ENCODE data around the gene OR2F2. TPM values are rescaled to one million over a fixed set of nuclear protein-coding genes. Genes with fewer than 3 reads are reported as not detected.

OR2F2 gene
- polyA plus RNA-seq (2013, experiment 1 of 2), result not detected
- not detected for polyA plus RNA-seq (2013, experiment 2 of 2)

- no peaks in the 10 kb centered on the region for H3K4me1 ChIP-seq (ENCODE audit: insufficient read depth, low read length)
- no peaks in the 10 kb centered on the region for H3K9me3 ChIP-seq (ENCODE audit: insufficient read depth, low read depth, low read length)
- 96% methylated on average over 3 of the region's 3 CpGs for WGBS
- no peaks in the 10 kb centered on the region for H3K27me3 ChIP-seq (ENCODE audit: insufficient read depth, low read length)
- no peak within 1 kb of the TSS for H3K4me3 ChIP-seq (ENCODE audit: low read length)
- H3K9ac ChIP-seq (ENCODE audit: low read depth, low read length), result no peak within 1 kb of the TSS
- no peak within 1 kb of the TSS for H3K27ac ChIP-seq (ENCODE audit: low read depth, low read length)
- no peaks in the 10 kb centered on the region for H3K36me3 ChIP-seq (ENCODE audit: insufficient read depth, low read length)
Measured at GRCh38 chr7:143934526-143935325, at the start of gene OR2F2. Gene OR2F2, plus strand, starts transcription at chr7:143935233. Its CDS starts 0 bp downstream, at chr7:143935233.

GRCh38 chr7:143885951-143886350, 49.1 kb upstream of the OR2F2 start:
- H3K9ac ChIP-seq (ENCODE audit: low read depth, low read length), result no peak overlapping the region
- peaks cover 20% of the 10 kb centered on the region for H3K4me1 ChIP-seq (ENCODE audit: insufficient read depth, low read length)
- 79% methylated on average over 3 of the region's 3 CpGs for WGBS
- H3K36me3 ChIP-seq (ENCODE audit: insufficient read depth, low read length), result peaks cover 8% of the 10 kb centered on the region
- H3K27ac ChIP-seq (ENCODE audit: low read depth, low read length), result peak overlapping the region; percentile 17; the same call in 1 of the 2 replicates
- 0 out of 2 replicates have a peak overlapping the region, but pooled peaks have one; percentile 92 for H3K4me3 ChIP-seq (ENCODE audit: low read length)
- H3K9me3 ChIP-seq (ENCODE audit: insufficient read depth, low read depth, low read length), result peaks cover 7% of the 10 kb centered on the region; the same call in 1 of the 2 replicates
- peaks cover 2% of the 10 kb centered on the region; the same call in 1 of the 2 replicates for H3K27me3 ChIP-seq (ENCODE audit: insufficient read depth, low read length)

- H3K27ac ChIP-seq (ENCODE audit: low read depth, low read length), result no peak overlapping the region
- H3K4me1 ChIP-seq (ENCODE audit: insufficient read depth, low read length), result peaks cover 15% of the 10 kb centered on the region; the same call in 1 of the 2 replicates
- no peak overlapping the region for H3K9ac ChIP-seq (ENCODE audit: low read depth, low read length)
- H3K36me3 ChIP-seq (ENCODE audit: insufficient read depth, low read length), result peaks cover 8% of the 10 kb centered on the region
- H3K4me3 ChIP-seq (ENCODE audit: low read length), result no peak overlapping the region
- WGBS, result 89% methylated on average over 2 of the region's 6 CpGs
- peaks cover 2% of the 10 kb centered on the region; the same call in 1 of the 2 replicates for H3K27me3 ChIP-seq (ENCODE audit: insufficient read depth, low read length)
- H3K9me3 ChIP-seq (ENCODE audit: insufficient read depth, low read depth, low read length), result peaks cover 9% of the 10 kb centered on the region; the same call in 1 of the 2 replicates
Measured at GRCh38 chr7:143886826-143887477, 48.1 kb upstream of the OR2F2 start.

GRCh38 chr7:143889068-143889467, 46.0 kb upstream of the OR2F2 start:
- Histone ChIP-seq H3K27me3 (ENCODE audit: insufficient read depth, low read length) (no peaks in the 10 kb centered on the region), H3K27ac (ENCODE audit: low read depth, low read length) (no peak overlapping the region)
- 95% methylated on average over 2 of the region's 2 CpGs for WGBS

GRCh38 chr7:143890558-143890957, 44.5 kb upstream of the OR2F2 start:
- Histone ChIP-seq H3K4me1 (ENCODE audit: insufficient read depth, low read length) (peaks cover 6% of the 10 kb centered on the region; the same call in 1 of the 2 replicates), H3K9ac (ENCODE audit: low read depth, low read length) (no peak overlapping the region), H3K27me3 (ENCODE audit: insufficient read depth, low read length) (no peaks in the 10 kb centered on the region), H3K4me3 (ENCODE audit: low read length) (no peak overlapping the region), H3K9me3 (ENCODE audit: insufficient read depth, low read depth, low read length) (peaks cover 9% of the 10 kb centered on the region; the same call in 1 of the 2 replicates), H3K27ac (ENCODE audit: low read depth, low read length) (no peak overlapping the region), H3K36me3 (ENCODE audit: insufficient read depth, low read length) (peaks cover 11% of the 10 kb centered on the region)
- WGBS, result 95% methylated on average over 2 of the region's 2 CpGs

More at GRCh38 chr7:143889068-143889467, 46.0 kb upstream of the OR2F2 start:
- no peak overlapping the region for H3K9ac ChIP-seq (ENCODE audit: low read depth, low read length)
- H3K4me1 ChIP-seq (ENCODE audit: insufficient read depth, low read length), result peaks cover 12% of the 10 kb centered on the region; the same call in 1 of the 2 replicates
- no peak overlapping the region for H3K4me3 ChIP-seq (ENCODE audit: low read length)
- peaks cover 8% of the 10 kb centered on the region for H3K36me3 ChIP-seq (ENCODE audit: insufficient read depth, low read length)
- peaks cover 9% of the 10 kb centered on the region; the same call in 1 of the 2 replicates for H3K9me3 ChIP-seq (ENCODE audit: insufficient read depth, low read depth, low read length)

GRCh38 chr7:143891457-143891856, 43.6 kb upstream of the OR2F2 start:
- Histone ChIP-seq H3K9ac (ENCODE audit: low read depth, low read length) (no peak overlapping the region), H3K27me3 (ENCODE audit: insufficient read depth, low read length) (no peaks in the 10 kb centered on the region), H3K9me3 (ENCODE audit: insufficient read depth, low read depth, low read length) (peaks cover 9% of the 10 kb centered on the region; the same call in 1 of the 2 replicates), H3K4me1 (ENCODE audit: insufficient read depth, low read length) (peaks cover 5% of the 10 kb centered on the region), H3K4me3 (ENCODE audit: low read length) (no peak overlapping the region), H3K27ac (ENCODE audit: low read depth, low read length) (no peak overlapping the region), H3K36me3 (ENCODE audit: insufficient read depth, low read length) (peaks cover 11% of the 10 kb centered on the region)
- 100% methylated on average over 2 of the region's 2 CpGs for WGBS

GRCh38 chr7:143892527-143893300, 42.3 kb upstream of the OR2F2 start:
- H3K4me3 ChIP-seq (ENCODE audit: low read length), result no peak overlapping the region

GRCh38 chr7:143896667-143897066, 38.4 kb upstream of the OR2F2 start:
- H3K27me3 ChIP-seq (ENCODE audit: insufficient read depth, low read length), result no peaks in the 10 kb centered on the region
- no peaks in the 10 kb centered on the region for H3K9me3 ChIP-seq (ENCODE audit: insufficient read depth, low read depth, low read length)
- H3K27ac ChIP-seq (ENCODE audit: low read depth, low read length), result no peak overlapping the region
- 0 out of 2 replicates have a peak, but pooled peaks cover 2% of the 10 kb centered on the region for H3K36me3 ChIP-seq (ENCODE audit: insufficient read depth, low read length)
- H3K4me1 ChIP-seq (ENCODE audit: insufficient read depth, low read length), result peaks cover 21% of the 10 kb centered on the region
- no peak overlapping the region for H3K4me3 ChIP-seq (ENCODE audit: low read length)
- no peak overlapping the region for H3K9ac ChIP-seq (ENCODE audit: low read depth, low read length)

More at GRCh38 chr7:143892527-143893300, 42.3 kb upstream of the OR2F2 start:
- Histone ChIP-seq H3K4me1 (ENCODE audit: insufficient read depth, low read length) (peaks cover 5% of the 10 kb centered on the region), H3K9ac (ENCODE audit: low read depth, low read length) (no peak overlapping the region), H3K27me3 (ENCODE audit: insufficient read depth, low read length) (no peaks in the 10 kb centered on the region), H3K27ac (ENCODE audit: low read depth, low read length) (no peak overlapping the region), H3K9me3 (ENCODE audit: insufficient read depth, low read depth, low read length) (peaks cover 9% of the 10 kb centered on the region; the same call in 1 of the 2 replicates), H3K36me3 (ENCODE audit: insufficient read depth, low read length) (peaks cover 11% of the 10 kb centered on the region)
- WGBS, result 42% methylated on average over 3 of the region's 5 CpGs

- Histone ChIP-seq H3K36me3 (ENCODE audit: insufficient read depth, low read length) (0 out of 2 replicates have a peak, but pooled peaks cover 2% of the 10 kb centered on the region), H3K27me3 (ENCODE audit: insufficient read depth, low read length) (no peaks in the 10 kb centered on the region), H3K9ac (ENCODE audit: low read depth, low read length) (no peak overlapping the region), H3K4me3 (ENCODE audit: low read length) (no peak overlapping the region), H3K9me3 (ENCODE audit: insufficient read depth, low read depth, low read length) (no peaks in the 10 kb centered on the region), H3K27ac (ENCODE audit: low read depth, low read length) (no peak overlapping the region), H3K4me1 (ENCODE audit: insufficient read depth, low read length) (peaks cover 30% of the 10 kb centered on the region)
- WGBS, result 79% methylated on average over 1 of the region's 1 CpG
Measured at GRCh38 chr7:143898810-143899209, 36.2 kb upstream of the OR2F2 start.

GRCh38 chr7:143900230-143900766, 34.7 kb upstream of the OR2F2 start:
- Histone ChIP-seq H3K4me1 (ENCODE audit: insufficient read depth, low read length) (peaks cover 32% of the 10 kb centered on the region), H3K4me3 (ENCODE audit: low read length) (peak overlapping the region; percentile 83), H3K9ac (ENCODE audit: low read depth, low read length) (no peak overlapping the region), H3K27ac (ENCODE audit: low read depth, low read length) (no peak overlapping the region), H3K36me3 (ENCODE audit: insufficient read depth, low read length) (no peaks in the 10 kb centered on the region), H3K27me3 (ENCODE audit: insufficient read depth, low read length) (no peaks in the 10 kb centered on the region), H3K9me3 (ENCODE audit: insufficient read depth, low read depth, low read length) (no peaks in the 10 kb centered on the region)
- 52% methylated on average over 4 of the region's 5 CpGs for WGBS

Data from HUES64 (cell line).